ENCODE data around the gene REX1BD. TPM values are rescaled to one million over a fixed set of nuclear protein-coding genes. Genes with fewer than 3 reads are reported as not detected.
"Not testable (repeated sequence)": the region's sequence is repeated elsewhere in the genome, so short reads cannot be mapped to it uniquely, and the experiment has no call there.

The REX1BD gene
- total RNA-seq = 10 to 100 TPM; 73.0 to 85.2 TPM

DNA sequence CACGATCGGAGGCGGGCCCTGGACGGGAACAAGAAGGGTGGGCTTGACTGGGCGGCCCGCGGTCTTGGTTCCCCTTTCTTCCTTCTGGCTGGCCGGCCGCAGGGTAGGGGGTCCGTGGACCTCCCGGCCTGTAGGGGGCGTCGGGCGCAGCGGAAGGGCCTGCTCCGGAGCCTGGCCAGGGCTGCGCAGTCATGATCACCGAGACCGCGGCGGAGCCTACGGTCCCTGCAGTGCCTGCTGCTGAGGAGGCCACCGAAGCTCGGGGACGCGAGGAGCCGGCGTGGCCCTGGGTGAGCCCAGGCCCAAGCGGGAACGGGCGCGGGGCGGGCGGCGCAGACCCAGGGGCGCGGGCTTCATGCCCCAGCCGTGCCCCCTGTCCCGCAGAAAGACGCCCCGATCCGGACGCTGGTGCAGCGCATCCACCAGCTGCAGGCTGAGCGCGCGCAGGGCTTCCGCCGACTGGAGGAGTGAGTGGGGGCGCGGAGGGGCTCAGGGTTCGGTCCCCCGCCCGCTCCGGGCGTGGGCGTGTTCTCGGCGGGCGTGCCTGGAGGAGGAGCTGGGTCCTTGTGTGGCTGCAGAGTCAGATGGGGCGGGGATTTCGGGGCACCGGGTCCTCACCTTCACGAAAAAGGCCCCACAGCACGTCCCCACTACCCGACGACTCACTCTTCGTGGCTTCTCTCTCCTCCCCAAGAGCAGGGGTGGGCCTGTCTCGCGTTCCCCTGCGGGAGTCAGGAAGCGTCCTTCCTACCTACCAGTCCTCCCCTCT lies at the start of gene REX1BD:
TSS of gene REX1BD (plus strand) at position 188 of the 769 bp plus-strand sequence. CDS start at position 192, 4 bp downstream.
- Mint-ChIP-seq H3K27me3 (peaks cover 2% of the 10 kb centered on the region), H3K4me3 (peak within 1 kb of the TSS; percentile 84), H3K9me3 (no peaks in the 10 kb centered on the region), H3K36me3 (ENCODE audit: low read depth) (peaks cover 16% of the 10 kb centered on the region), H3K27ac (peak within 1 kb of the TSS; percentile 95), H3K4me1 (peaks cover 44% of the 10 kb centered on the region)
- DNase-seq = peak; percentile 89
- CTCF ChIA-PET = interaction anchor here (0.6 to 3.8 kb wide), 39 partner anchors 8 to 784 kb away, joined by 3 to 41 read pairs (median 4); partner anchors contain the start of genes COPE, DDX49, FKBP8 and KXD1
- POLR2A ChIA-PET = interaction anchor here (1.0 to 2.2 kb wide), 3 partner anchors 17 to 69 kb away, joined by 3 to 14 read pairs (median 3); partner anchors contain the start of gene UBA52

DNA sequence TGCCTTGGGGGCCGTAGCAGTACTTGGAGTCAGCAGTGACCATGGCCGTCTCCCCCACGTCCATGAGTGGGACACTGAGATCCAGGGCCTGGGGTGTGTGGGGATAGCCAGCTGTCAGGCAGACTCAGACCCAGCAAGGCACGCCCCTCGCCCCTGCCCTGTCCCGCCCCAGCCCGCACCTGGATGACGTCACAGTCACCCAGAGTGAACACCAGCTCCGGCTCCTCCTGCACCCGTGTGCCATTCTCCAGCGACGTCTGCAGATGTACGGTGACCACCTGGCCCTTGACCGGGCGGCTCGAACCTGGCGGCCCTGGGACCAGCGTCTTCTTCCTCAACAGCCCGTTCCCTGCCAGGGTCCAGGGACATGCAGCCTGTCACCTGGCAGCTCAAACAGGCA lies 49.2 kb upstream of the REX1BD start:
- no peaks in the 10 kb centered on the region for H3K27me3 Mint-ChIP-seq
- no peak overlapping the region for H3K4me3 Mint-ChIP-seq
- no peak for DNase-seq
- H3K36me3 Mint-ChIP-seq (ENCODE audit: low read depth) = peaks cover 18% of the 10 kb centered on the region
- no peaks in the 10 kb centered on the region for H3K9me3 Mint-ChIP-seq
- H3K27ac Mint-ChIP-seq = peak overlapping the region; percentile 19
- CTCF ChIA-PET = no interaction called here
- peaks cover 21% of the 10 kb centered on the region for H3K4me1 Mint-ChIP-seq
- POLR2A ChIA-PET = interaction anchor here (0.5 kb wide), 1 partner anchor 13 kb away, joined by 4 read pairs; no protein-coding TSS in a partner anchor

DNA sequence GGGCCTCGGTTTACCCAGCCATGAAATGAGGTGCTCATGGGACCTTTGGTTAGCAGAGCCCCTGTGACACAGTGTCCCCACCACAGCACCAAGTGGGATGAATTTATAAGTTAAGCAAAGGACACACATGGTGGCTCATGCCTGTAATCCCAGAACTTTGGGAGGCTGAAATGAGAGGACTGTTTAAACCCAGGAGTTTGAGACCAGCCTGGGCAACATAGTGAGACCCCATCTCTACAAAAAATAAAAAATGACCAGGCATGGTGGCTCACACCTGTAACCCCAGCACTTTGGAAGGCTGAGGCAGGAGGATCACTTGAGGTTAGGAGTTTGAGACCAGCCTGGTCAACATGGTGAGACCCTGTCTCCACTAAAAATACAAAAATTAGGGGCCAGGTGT lies 48.4 kb upstream of the REX1BD start:
- POLR2A ChIA-PET, CTCF ChIA-PET: not testable (repeated sequence)

DNA sequence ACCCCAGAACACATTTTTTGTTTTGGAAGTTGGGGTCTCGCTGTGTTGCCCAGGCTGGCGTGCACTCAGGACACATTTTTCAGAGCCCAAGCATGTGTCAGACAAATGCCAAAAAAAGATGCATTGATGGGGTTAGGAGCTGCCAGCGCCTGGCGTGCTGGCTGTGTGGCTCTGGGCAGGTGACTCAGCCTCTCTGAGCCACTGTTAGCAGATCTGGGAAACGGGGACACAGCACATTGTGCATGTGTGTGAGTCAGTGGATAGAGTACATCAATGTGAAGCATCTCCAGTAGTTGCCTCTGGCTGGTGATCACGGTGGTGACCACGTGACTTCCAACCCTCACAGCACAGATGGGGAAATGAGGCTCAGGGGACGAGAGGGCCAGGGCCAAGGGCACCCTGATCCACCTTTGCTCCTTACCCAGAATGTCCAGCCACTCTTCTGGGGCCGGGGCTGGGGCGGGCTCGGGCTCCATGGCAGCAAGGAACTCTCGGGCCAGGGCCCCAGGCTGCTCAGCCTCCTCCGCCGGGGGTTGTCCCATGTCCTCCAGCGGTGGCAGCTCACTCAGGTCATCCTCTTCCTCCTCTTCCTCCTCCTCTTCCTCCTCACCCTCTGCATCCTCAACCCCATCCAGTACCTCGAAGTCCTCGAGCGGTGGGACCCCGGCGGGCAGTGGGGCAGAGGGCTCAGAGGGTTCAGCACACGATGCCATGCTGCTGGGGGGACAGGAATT lies 47.2 kb upstream of the REX1BD start:
- Mint-ChIP-seq H3K4me1 (peaks cover 30% of the 10 kb centered on the region), H3K9me3 (no peaks in the 10 kb centered on the region), H3K36me3 (ENCODE audit: low read depth) (peaks cover 18% of the 10 kb centered on the region), H3K4me3 (peak overlapping the region; percentile 81), H3K27me3 (no peaks in the 10 kb centered on the region), H3K27ac (no peak overlapping the region)
- POLR2A ChIA-PET = no interaction called here
- no peak for DNase-seq
- CTCF ChIA-PET = interaction anchor here (0.9 to 2.1 kb wide), 3 partner anchors 13 to 45 kb away, joined by 4 to 8 read pairs (median 6); no protein-coding TSS in a partner anchor

More for the DNA sequence above, 48.4 kb upstream of the REX1BD start:
- peaks cover 18% of the 10 kb centered on the region for H3K36me3 Mint-ChIP-seq (ENCODE audit: low read depth)
- not testable (repeated sequence) for H3K4me3 Mint-ChIP-seq, DNase-seq, H3K27me3 Mint-ChIP-seq, H3K9me3 Mint-ChIP-seq, H3K27ac Mint-ChIP-seq
- H3K4me1 Mint-ChIP-seq = peaks cover 30% of the 10 kb centered on the region

DNA sequence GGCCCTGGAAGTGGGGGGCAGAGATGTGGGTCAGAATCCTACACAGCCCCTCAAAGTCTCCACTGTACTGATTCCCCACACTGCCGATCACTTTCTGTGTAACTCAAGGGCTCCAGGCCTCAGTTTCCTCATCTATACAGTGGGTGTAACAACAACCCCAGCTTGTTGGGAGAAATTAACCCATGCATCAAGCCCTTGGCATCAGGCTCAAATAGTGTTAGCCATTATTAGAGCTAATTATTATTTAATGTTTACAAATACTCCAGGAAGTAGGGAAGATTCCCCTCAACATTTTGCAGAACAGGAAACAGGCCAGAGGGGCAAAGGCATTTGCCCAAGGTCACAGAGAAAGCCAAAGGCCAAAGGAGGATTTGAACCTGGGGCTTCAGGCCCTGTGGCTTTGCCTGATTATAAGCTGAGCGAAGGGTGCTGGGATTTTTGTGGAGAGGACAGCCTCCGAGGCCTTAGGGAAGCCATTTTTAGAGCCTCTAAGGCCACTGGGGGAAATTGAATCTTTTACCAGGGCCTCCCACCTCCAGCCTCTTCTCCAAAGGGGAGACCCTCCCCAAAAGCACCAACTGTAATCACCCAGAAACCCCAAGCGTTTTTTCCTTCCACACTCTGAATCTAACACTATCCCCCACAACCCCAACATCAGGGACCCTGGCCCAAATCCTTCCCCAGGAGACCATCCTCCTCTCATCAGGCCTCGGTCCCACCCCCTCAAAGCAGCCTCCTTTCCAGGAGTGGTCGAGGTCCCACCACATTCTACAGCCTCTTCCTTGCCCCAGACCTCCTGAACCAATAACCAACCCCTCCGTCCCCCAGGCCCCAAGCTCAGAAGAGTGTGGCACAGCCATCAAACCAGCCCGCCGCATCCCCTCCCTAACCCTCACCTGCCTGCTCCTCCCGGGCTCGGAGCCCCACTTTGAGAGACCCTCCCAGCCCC lies 46.3 kb upstream of the REX1BD start:
- no peaks in the 10 kb centered on the region for H3K27me3 Mint-ChIP-seq
- H3K4me1 Mint-ChIP-seq = peaks cover 30% of the 10 kb centered on the region
- POLR2A ChIA-PET = no interaction called here
- CTCF ChIA-PET = interaction anchor here (0.9 to 2.1 kb wide), 3 partner anchors 14 to 46 kb away, joined by 4 to 8 read pairs (median 6); no protein-coding TSS in a partner anchor
- peak overlapping the region; percentile 81 for H3K4me3 Mint-ChIP-seq
- H3K9me3 Mint-ChIP-seq = no peaks in the 10 kb centered on the region
- DNase-seq = no peak
- H3K27ac Mint-ChIP-seq = peak overlapping the region; percentile 88
- peaks cover 14% of the 10 kb centered on the region for H3K36me3 Mint-ChIP-seq (ENCODE audit: low read depth)

DNA sequence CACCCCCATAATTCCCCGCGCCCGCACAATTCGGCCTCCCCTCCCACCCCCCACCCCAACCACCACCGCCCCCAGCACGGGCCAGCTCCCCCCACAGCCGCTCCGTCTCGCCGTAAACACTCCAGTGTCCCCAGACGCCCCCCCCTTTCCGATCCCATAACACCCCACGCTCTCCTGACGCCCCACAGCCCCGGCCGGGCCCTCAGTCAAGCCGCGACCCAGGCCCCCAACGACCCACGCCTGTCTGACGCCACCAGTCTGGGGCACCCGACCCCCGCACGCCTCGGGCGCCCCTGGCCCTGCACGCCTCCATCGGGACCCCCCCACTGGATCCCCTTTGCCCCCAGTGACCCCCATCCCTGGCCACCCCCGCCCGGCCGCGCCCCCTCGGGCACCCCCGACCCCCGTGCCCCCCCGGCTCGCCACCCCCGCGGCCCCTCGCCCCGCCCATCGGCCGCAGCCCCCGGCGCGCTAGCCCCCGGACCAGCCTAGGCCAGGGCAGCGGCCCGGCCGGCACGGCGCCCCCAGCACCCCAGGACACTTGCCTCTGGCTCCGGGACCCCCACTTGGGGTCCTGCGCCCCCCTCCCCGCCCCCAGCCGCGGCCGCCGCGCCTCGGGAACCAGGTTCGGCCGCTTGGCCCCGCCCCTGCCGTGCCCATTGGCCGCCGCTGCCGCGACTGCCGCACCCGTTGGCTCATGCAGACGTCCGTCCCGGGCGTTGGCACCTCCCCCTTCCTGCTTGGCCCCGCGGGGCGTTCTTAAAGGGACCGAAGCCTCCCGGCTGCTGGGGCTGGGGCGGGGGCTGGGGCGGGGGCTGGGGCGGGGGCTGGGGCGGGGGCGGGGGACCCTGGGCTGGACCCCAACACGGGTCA lies 45.4 kb upstream of the REX1BD start, which contains the start of gene FKBP8:
TSS of gene FKBP8 (minus strand) at position 633 of the 873 bp plus-strand sequence. CDS start 1,603 bp downstream, outside the sequence.
- Mint-ChIP-seq H3K27me3 (no peaks in the 10 kb centered on the region), H3K4me3 (peak within 1 kb of the TSS; percentile 91), H3K27ac (peak within 1 kb of the TSS; percentile 99), H3K9me3 (no peaks in the 10 kb centered on the region), H3K36me3 (ENCODE audit: low read depth) (peaks cover 14% of the 10 kb centered on the region), H3K4me1 (peaks cover 30% of the 10 kb centered on the region)
- POLR2A ChIA-PET = interaction anchor here (1.5 kb wide), 1 partner anchor 46 kb away, joined by 3 read pairs; no protein-coding TSS in a partner anchor
- CTCF ChIA-PET = interaction anchor here (1.1 to 2.1 kb wide), 9 partner anchors 14 to 87 kb away, joined by 3 to 8 read pairs (median 6); partner anchors contain the start of genes REX1BD and UBA52
- peak; percentile 97 for DNase-seq

DNA sequence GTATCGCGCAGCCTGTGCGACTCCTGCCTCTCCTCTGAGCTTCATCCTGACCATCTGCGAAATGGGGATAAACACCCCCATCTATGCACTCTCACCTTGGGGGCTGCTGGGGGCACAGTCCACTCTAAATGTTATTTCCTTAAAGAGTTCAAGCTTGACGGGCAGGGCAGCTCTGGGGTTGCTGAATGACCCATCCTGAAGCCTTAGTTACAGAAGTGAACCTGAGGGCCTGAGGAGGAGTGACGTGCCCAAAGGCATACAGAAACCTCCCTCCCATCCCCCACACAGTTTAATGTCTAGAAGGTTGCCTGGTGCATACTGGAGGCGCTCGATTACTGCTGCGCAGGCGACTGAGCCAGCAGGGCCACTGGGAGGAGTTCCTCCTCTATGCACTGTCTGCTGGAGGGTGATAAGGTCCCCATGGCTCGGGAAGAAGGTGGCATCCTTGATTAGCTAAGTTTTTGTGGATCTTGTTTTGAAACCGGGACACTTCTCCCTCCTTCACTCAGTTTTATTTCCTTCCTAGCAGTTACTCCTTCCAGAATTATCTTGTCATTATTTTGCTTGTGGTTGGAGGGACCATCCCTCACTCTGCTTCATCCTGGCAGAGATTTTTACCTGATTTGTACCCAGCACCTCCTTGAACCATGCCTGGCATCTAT lies 44.7 kb upstream of the REX1BD start:
- H3K4me3 Mint-ChIP-seq = peak overlapping the region; percentile 91
- peaks cover 14% of the 10 kb centered on the region for H3K36me3 Mint-ChIP-seq (ENCODE audit: low read depth)
- H3K27ac Mint-ChIP-seq = peak overlapping the region; percentile 99
- no peaks in the 10 kb centered on the region for H3K9me3 Mint-ChIP-seq
- ChIA-PET POLR2A (interaction anchor here (1.5 kb wide), 1 partner anchor 45 kb away, joined by 3 read pairs; no protein-coding TSS in a partner anchor), CTCF (interaction anchor here (0.5 to 1.6 kb wide), 12 partner anchors 10 to 274 kb away, joined by 3 to 8 read pairs (median 4); partner anchors contain the start of genes REX1BD and UBA52)
- H3K27me3 Mint-ChIP-seq = no peaks in the 10 kb centered on the region
- DNase-seq = peak; percentile 93
- H3K4me1 Mint-ChIP-seq = peaks cover 30% of the 10 kb centered on the region

DNA sequence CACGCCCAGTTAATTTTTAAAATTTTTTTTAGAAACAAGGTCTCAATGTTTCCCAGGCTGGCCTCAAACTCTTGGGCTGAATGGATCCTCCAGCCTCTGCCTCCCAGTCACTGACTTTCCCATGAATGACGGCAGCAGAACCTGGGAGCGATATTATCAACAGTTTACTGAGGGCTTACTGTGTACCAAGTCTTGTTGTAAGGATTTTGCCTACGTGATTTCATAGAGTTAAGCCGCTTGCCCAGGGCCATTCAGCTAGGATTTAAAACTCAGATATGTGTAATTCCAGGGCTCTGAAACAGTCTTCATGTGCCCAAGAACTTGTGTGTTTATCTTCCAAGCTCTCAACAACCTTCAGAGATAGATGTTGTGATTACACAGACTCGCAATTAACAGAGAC lies 37.0 kb upstream of the REX1BD start:
- H3K27ac Mint-ChIP-seq = no peak overlapping the region
- H3K36me3 Mint-ChIP-seq (ENCODE audit: low read depth) = no peaks in the 10 kb centered on the region
- no peak for DNase-seq
- H3K4me1 Mint-ChIP-seq = no peaks in the 10 kb centered on the region
- H3K4me3 Mint-ChIP-seq = no peak overlapping the region
- POLR2A ChIA-PET = no interaction called here
- no peaks in the 10 kb centered on the region for H3K9me3 Mint-ChIP-seq
- peaks cover 2% of the 10 kb centered on the region for H3K27me3 Mint-ChIP-seq
- CTCF ChIA-PET = interaction anchor here (0.6 to 1.7 kb wide), 4 partner anchors 23 to 61 kb away, joined by 3 to 4 read pairs (median 3); partner anchors contain the start of genes REX1BD and TMEM59L

DNA sequence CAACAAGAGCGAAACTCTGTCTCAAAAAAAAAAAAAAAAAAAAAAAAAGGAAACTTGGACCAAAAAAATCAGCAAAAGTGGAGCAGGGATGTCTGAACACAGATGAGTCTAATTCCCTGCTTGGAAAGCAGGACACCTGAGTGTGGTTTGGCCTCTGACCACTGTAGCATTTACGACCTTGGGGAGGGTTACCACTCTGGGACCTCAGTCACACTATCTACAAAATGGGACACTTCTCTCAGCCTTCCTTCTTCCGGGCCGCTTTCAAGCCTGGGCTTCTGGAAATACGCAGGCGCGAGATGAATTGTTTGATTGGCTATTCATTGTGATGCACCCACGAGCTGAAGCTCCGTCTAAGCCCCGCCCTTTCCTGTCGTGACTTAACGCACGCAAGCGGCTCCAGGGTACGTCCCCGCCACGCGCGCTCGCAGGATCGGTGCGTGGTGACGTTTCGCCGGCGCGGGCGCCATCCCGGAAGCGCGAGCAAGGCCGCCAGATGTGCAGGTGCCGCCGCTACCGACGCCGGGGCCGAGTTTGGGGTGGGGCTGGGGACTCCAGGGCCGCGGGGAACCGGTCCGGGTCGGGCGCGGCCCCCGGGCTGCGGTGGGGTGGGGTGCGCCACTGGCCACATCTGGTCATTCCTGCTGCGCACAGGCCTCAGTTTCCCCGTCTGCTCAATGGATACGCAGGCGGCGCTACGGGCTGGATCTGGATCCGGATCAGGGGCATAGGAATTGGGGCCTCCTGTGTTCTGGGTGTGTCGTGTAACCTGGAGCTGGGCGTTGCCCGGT lies 31.0 kb upstream of the REX1BD start, which contains the start of gene KXD1:
TSS of gene KXD1 (plus strand) at position 460 of the 791 bp plus-strand sequence. CDS start 4,187 bp downstream, outside the sequence.
- DNase-seq = peak; percentile 100
- ChIA-PET POLR2A (interaction anchor here (0.6 to 1.1 kb wide), 3 partner anchors 14 to 47 kb away, joined by 3 to 6 read pairs (median 3); partner anchors contain the start of gene UBA52), CTCF (interaction anchor here (0.5 to 2.1 kb wide), 11 partner anchors 12 to 136 kb away, joined by 3 to 16 read pairs (median 3); partner anchors contain the start of genes FKBP8 and REX1BD)
- Mint-ChIP-seq H3K4me1 (peaks cover 27% of the 10 kb centered on the region), H3K36me3 (ENCODE audit: low read depth) (peaks cover 4% of the 10 kb centered on the region), H3K27me3 (no peaks in the 10 kb centered on the region), H3K27ac (peak within 1 kb of the TSS; percentile 97), H3K4me3 (peak within 1 kb of the TSS; percentile 83), H3K9me3 (no peaks in the 10 kb centered on the region)

DNA sequence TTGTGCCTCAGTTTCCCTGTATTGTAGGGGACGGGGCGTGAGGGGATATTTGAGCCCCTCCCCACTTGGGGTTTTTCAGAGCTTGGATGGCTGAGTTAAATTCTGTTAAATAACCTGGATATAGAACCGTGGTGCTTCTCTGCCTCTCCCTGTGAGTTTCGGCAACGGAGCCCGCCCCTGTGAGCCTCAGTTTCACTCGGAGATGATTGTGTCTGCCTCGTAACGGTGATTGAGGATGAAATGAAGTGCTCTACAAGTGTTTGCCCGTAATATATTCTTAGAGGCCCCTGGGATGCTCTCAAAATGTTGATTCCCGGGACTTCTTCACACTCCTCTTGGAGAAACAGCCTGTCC lies 30.4 kb upstream of the REX1BD start:
- Mint-ChIP-seq H3K4me3 (peak overlapping the region; percentile 83), H3K27me3 (no peaks in the 10 kb centered on the region), H3K36me3 (ENCODE audit: low read depth) (peaks cover 8% of the 10 kb centered on the region), H3K27ac (peak overlapping the region; percentile 97), H3K4me1 (peaks cover 27% of the 10 kb centered on the region), H3K9me3 (no peaks in the 10 kb centered on the region)
- ChIA-PET POLR2A (interaction anchor here (0.6 to 1.0 kb wide), 3 partner anchors 14 to 47 kb away, joined by 3 read pairs; partner anchors contain the start of gene UBA52), CTCF (interaction anchor here (0.5 to 2.1 kb wide), 9 partner anchors 12 to 137 kb away, joined by 3 to 16 read pairs (median 3); partner anchors contain the start of gene REX1BD)
- DNase-seq = no peak
